ENCODE measurements around the gene PPP1R12A. TPM values are rescaled to one million over a fixed set of nuclear protein-coding genes. Genes with fewer than 3 reads are reported as not detected.

Gene PPP1R12A
- polyA plus RNA-seq, 2 of the 4 experiments (the other 2 are of a cell fraction) = 28.0 to 74.8 TPM

DNA sequence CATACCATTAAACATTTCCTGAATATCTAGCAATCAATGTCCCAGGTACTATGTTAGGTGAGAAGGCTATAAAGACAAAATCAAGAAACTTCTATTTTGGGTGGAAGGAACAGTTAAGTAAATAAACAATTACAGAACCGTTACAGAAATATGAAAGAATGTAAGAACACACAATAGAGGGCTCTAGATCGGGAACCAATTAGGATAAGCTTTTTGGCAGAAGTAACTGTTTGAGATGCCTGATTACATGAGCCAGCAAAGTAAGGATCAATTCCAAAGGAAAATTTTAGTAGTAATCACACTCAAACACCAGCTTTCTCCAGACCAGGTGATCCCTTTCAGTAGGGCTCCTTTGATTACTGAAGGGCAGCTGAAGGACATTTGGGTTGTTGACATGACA lies 33.9 kb downstream of the PPP1R12A start:
- Histone ChIP-seq H3K4me2 (no peak overlapping the region), H3K4me3 (no peak overlapping the region), H3K4me1 (peaks cover 36% of the 10 kb centered on the region), H3K27ac (no peak overlapping the region), H3K9me3 (no peaks in the 10 kb centered on the region)
- FAIRE-seq (no peak), DNase-seq (ENCODE audit: low read depth in 1 of 2, low spot score in 1 of 2) (no peak), ATAC-seq (no peak)
- ChIA-PET POLR2A (interaction anchor here (0.6 kb wide), 1 partner anchor 111 kb away, joined by 3 read pairs; no protein-coding TSS in a partner anchor), CTCF (no interaction called here)
- TF ChIP-seq CBX8 (IDR thresholded peaks at IDR 0.05) (no peak), KDM5A (IDR thresholded peaks at IDR 0.05) (no peak), PHF8 (IDR thresholded peaks at IDR 0.05; ENCODE audit: borderline replicate concordance, low read depth) (no peak), FOXS1 (CRISPR knock-in tag; IDR thresholded peaks at IDR 0.05) (no peak), HOXB13 (CRISPR knock-in tag; IDR thresholded peaks at IDR 0.05; ENCODE audit: low read depth) (no peak), RCOR1 (IDR thresholded peaks at IDR 0.05; ENCODE audit: low read depth, low read length) (no peak), MAZ (IDR thresholded peaks at IDR 0.05; ENCODE audit: borderline replicate concordance, low read depth, low read length) (no peak), HOXB5 (CRISPR knock-in tag; IDR thresholded peaks at IDR 0.05) (no peak), EHF (CRISPR knock-in tag; IDR thresholded peaks at IDR 0.05) (no peak)
- TF ChIP-seq, protein P1, sequence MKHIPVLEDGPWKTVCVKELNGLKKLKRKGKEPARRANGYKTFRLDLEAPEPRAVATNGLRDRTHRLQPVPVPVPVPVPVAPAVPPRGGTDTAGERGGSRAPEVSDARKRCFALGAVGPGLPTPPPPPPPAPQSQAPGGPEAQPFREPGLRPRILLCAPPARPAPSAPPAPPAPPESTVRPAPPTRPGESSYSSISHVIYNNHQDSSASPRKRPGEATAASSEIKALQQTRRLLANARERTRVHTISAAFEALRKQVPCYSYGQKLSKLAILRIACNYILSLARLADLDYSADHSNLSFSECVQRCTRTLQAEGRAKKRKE (CRISPR knock-in tag; IDR thresholded peaks at IDR 0.05; ENCODE audit: low read depth) = no peak
- TF ChIP-seq, protein P2, sequence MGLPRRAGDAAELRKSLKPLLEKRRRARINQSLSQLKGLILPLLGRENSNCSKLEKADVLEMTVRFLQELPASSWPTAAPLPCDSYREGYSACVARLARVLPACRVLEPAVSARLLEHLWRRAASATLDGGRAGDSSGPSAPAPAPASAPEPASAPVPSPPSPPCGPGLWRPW (IDR thresholded peaks at IDR 0.05) = no peak
- TF ChIP-seq, protein P3, sequence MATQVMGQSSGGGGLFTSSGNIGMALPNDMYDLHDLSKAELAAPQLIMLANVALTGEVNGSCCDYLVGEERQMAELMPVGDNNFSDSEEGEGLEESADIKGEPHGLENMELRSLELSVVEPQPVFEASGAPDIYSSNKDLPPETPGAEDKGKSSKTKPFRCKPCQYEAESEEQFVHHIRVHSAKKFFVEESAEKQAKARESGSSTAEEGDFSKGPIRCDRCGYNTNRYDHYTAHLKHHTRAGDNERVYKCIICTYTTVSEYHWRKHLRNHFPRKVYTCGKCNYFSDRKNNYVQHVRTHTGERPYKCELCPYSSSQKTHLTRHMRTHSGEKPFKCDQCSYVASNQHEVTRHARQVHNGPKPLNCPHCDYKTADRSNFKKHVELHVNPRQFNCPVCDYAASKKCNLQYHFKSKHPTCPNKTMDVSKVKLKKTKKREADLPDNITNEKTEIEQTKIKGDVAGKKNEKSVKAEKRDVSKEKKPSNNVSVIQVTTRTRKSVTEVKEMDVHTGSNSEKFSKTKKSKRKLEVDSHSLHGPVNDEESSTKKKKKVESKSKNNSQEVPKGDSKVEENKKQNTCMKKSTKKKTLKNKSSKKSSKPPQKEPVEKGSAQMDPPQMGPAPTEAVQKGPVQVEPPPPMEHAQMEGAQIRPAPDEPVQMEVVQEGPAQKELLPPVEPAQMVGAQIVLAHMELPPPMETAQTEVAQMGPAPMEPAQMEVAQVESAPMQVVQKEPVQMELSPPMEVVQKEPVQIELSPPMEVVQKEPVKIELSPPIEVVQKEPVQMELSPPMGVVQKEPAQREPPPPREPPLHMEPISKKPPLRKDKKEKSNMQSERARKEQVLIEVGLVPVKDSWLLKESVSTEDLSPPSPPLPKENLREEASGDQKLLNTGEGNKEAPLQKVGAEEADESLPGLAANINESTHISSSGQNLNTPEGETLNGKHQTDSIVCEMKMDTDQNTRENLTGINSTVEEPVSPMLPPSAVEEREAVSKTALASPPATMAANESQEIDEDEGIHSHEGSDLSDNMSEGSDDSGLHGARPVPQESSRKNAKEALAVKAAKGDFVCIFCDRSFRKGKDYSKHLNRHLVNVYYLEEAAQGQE (IDR thresholded peaks at IDR 0.05) = no peak
- TF ChIP-seq, protein P4, sequence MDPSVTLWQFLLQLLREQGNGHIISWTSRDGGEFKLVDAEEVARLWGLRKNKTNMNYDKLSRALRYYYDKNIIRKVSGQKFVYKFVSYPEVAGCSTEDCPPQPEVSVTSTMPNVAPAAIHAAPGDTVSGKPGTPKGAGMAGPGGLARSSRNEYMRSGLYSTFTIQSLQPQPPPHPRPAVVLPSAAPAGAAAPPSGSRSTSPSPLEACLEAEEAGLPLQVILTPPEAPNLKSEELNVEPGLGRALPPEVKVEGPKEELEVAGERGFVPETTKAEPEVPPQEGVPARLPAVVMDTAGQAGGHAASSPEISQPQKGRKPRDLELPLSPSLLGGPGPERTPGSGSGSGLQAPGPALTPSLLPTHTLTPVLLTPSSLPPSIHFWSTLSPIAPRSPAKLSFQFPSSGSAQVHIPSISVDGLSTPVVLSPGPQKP (IDR thresholded peaks at IDR 0.05; ENCODE audit: low read depth, low read length) = no peak
- TF ChIP-seq, protein P5, sequence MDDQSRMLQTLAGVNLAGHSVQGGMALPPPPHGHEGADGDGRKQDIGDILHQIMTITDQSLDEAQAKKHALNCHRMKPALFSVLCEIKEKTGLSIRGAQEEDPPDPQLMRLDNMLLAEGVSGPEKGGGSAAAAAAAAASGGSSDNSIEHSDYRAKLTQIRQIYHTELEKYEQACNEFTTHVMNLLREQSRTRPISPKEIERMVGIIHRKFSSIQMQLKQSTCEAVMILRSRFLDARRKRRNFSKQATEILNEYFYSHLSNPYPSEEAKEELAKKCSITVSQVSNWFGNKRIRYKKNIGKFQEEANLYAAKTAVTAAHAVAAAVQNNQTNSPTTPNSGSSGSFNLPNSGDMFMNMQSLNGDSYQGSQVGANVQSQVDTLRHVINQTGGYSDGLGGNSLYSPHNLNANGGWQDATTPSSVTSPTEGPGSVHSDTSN (IDR thresholded peaks at IDR 0.05) = no peak
- WGBS (ENCODE audit: missing lambda C conversion rate) = 56% methylated on average over 2 of the region's 2 CpGs

DNA sequence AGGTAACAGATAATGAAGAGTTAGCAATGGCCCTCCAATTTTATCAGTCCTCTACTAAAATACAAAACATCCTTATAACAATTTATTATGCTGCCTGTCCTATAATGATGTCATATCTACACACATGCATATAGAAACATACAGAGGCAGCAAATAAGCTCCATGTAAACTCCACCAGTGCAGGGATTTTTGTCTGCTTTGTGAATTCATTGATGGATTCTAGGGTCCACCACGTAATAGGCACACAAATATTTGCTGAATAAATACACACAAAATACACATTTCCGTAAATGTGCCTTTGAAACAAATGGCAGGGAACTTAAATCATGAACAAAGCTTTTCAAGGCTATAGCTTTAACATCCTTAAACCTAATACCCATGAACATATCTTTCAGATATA lies 34.7 kb downstream of the PPP1R12A start:
- no peaks in the 10 kb centered on the region for H3K9me3 ChIP-seq
- H3K4me2 ChIP-seq = no peak overlapping the region
- no peak overlapping the region for H3K4me3 ChIP-seq
- WGBS (ENCODE audit: missing lambda C conversion rate) = 67% methylated on average over 2 of the region's 2 CpGs
- TF ChIP-seq KDM5A (IDR thresholded peaks at IDR 0.05) = no peak
- TF ChIP-seq ZSCAN20 (CRISPR knock-in tag; IDR thresholded peaks at IDR 0.05) = no peak
- TF ChIP-seq, protein P6, sequence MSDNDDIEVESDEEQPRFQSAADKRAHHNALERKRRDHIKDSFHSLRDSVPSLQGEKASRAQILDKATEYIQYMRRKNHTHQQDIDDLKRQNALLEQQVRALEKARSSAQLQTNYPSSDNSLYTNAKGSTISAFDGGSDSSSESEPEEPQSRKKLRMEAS (IDR thresholded peaks at IDR 0.05) = no peak
- TF ChIP-seq, protein P7, sequence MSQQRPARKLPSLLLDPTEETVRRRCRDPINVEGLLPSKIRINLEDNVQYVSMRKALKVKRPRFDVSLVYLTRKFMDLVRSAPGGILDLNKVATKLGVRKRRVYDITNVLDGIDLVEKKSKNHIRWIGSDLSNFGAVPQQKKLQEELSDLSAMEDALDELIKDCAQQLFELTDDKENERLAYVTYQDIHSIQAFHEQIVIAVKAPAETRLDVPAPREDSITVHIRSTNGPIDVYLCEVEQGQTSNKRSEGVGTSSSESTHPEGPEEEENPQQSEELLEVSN (IDR thresholded peaks at IDR 0.05; ENCODE audit: borderline replicate concordance, low read depth) = no peak
- H3K27ac ChIP-seq = no peak overlapping the region
- ChIA-PET CTCF (no interaction called here), POLR2A (no interaction called here)
- no peak for FAIRE-seq
- peaks cover 37% of the 10 kb centered on the region for H3K4me1 ChIP-seq
- ATAC-seq = no peak
- no peak for DNase-seq (ENCODE audit: low read depth in 1 of 2, low spot score in 1 of 2)
